HL-60 (cell line): Measurements from ENCODE around the gene EFCAB6.

Experiments
- TF ChIP-seq, protein P1 (sequence below): IDR thresholded peaks from one replicate; pipeline ENCODE4 v1.5.1; 2011; ENCODE audit warnings: low read length, control low read depth, inconsistent platforms; ENCODE audit not compliant: insufficient read depth
- TF ChIP-seq, protein P2 (sequence below): IDR thresholded peaks from 2 replicates; pipeline ENCODE4 v1.6.1; 2012; ENCODE audit warnings: low read depth; ENCODE audit not compliant: insufficient replicate concordance

DNA sequence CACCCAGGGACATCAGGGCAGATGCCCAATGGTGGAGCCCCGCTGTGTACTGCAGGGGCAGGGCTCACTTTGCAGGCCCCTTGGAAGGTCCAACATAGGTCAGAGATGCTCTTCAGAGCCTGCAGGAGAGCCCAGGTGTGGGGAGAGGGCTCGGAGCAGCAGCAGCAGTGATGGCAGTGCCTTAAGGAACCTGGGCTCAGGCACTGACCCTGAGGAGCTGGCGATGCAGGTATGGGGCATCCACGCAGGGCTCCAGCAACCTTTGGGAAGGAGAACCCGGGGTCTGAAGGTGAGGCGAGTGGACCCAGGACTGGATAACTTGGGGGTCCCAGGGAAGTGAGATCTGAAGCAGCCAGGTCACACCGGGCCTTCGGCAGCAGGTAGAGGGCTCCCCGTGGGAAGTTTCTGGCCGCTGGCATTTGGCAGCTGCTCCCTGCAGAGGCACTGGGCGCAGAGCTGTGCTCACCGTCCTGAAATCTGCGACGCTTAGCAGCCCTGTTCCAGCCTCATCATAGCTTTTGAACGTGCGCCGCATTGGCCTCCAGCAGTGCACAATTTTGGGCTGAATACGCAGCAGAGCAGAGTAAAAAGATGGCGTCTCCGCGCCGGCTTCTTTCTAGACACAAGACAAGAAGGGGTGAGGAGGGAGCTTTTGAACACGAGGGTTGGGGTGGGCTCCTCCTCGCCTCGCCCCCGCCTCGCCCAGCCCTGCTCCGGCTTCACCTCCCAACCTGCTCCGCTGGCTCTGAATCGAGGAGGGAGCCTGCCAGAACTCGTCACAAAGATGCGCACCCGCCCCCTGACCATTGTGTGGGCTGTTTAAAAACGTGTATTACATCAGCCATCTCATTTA lies 281.5 kb downstream of the EFCAB6 start:
- TF ChIP-seq, protein P1, sequence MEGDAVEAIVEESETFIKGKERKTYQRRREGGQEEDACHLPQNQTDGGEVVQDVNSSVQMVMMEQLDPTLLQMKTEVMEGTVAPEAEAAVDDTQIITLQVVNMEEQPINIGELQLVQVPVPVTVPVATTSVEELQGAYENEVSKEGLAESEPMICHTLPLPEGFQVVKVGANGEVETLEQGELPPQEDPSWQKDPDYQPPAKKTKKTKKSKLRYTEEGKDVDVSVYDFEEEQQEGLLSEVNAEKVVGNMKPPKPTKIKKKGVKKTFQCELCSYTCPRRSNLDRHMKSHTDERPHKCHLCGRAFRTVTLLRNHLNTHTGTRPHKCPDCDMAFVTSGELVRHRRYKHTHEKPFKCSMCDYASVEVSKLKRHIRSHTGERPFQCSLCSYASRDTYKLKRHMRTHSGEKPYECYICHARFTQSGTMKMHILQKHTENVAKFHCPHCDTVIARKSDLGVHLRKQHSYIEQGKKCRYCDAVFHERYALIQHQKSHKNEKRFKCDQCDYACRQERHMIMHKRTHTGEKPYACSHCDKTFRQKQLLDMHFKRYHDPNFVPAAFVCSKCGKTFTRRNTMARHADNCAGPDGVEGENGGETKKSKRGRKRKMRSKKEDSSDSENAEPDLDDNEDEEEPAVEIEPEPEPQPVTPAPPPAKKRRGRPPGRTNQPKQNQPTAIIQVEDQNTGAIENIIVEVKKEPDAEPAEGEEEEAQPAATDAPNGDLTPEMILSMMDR, result no peak
- TF ChIP-seq, protein P2, sequence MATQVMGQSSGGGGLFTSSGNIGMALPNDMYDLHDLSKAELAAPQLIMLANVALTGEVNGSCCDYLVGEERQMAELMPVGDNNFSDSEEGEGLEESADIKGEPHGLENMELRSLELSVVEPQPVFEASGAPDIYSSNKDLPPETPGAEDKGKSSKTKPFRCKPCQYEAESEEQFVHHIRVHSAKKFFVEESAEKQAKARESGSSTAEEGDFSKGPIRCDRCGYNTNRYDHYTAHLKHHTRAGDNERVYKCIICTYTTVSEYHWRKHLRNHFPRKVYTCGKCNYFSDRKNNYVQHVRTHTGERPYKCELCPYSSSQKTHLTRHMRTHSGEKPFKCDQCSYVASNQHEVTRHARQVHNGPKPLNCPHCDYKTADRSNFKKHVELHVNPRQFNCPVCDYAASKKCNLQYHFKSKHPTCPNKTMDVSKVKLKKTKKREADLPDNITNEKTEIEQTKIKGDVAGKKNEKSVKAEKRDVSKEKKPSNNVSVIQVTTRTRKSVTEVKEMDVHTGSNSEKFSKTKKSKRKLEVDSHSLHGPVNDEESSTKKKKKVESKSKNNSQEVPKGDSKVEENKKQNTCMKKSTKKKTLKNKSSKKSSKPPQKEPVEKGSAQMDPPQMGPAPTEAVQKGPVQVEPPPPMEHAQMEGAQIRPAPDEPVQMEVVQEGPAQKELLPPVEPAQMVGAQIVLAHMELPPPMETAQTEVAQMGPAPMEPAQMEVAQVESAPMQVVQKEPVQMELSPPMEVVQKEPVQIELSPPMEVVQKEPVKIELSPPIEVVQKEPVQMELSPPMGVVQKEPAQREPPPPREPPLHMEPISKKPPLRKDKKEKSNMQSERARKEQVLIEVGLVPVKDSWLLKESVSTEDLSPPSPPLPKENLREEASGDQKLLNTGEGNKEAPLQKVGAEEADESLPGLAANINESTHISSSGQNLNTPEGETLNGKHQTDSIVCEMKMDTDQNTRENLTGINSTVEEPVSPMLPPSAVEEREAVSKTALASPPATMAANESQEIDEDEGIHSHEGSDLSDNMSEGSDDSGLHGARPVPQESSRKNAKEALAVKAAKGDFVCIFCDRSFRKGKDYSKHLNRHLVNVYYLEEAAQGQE, result no peak
